ENCODE data around the gene CCDC182.

CCDC182 gene

GRCh38 chr17:57750109-57750871 lies 5.2 kb upstream of the CCDC182 start:
- no peak overlapping the region for H3K4me3 ChIP-seq (ENCODE audit: low read depth, low read length)
- TF ChIP-seq CTCF (IDR thresholded peaks at IDR 0.05; ENCODE audit: low read depth, low read length) = no peak

GRCh38 chr17:57749701-57750100 lies 4.6 kb upstream of the CCDC182 start:
- H3K4me3 ChIP-seq (ENCODE audit: low read depth, low read length) = no peak overlapping the region
- no peak for TF ChIP-seq CTCF (IDR thresholded peaks at IDR 0.05; ENCODE audit: low read depth, low read length)

GRCh38 chr17:57747221-57748017 lies 2.3 kb upstream of the CCDC182 start:
- TF ChIP-seq CTCF (IDR thresholded peaks at IDR 0.05; ENCODE audit: low read depth, low read length) = peak; percentile 75
- no peak overlapping the region for H3K4me3 ChIP-seq (ENCODE audit: low read depth, low read length)

GRCh38 chr17:57746221-57746620 lies 1.1 kb upstream of the CCDC182 start:
- no peak overlapping the region for H3K4me3 ChIP-seq (ENCODE audit: low read depth, low read length)
- no peak for TF ChIP-seq CTCF (IDR thresholded peaks at IDR 0.05; ENCODE audit: low read depth, low read length)

- H3K4me3 ChIP-seq (ENCODE audit: low read depth, low read length) = no peak overlapping the region
- TF ChIP-seq CTCF (IDR thresholded peaks at IDR 0.05; ENCODE audit: low read depth, low read length) = no peak
Observed at GRCh38 chr17:57744195-57745170, 616 bp downstream of the CCDC182 start.

- H3K4me3 ChIP-seq (ENCODE audit: low read depth, low read length) = no peak overlapping the region
- no peak for TF ChIP-seq CTCF (IDR thresholded peaks at IDR 0.05; ENCODE audit: low read depth, low read length)
Observed at GRCh38 chr17:57740235-57740528, 4.9 kb downstream of the CCDC182 start.
